SIG-M5 treated with dmso at 0.1 percent for 504 hours (cell line): Measurements from ENCODE around the gene SAMD5.

Experiments
- DNase-seq: peaks from one replicate; lab custom pipeline; 2025; ENCODE audit not compliant: unreplicated experiment; lab: John Stamatoyannopoulos, UW

SAMD5 gene

DNA sequence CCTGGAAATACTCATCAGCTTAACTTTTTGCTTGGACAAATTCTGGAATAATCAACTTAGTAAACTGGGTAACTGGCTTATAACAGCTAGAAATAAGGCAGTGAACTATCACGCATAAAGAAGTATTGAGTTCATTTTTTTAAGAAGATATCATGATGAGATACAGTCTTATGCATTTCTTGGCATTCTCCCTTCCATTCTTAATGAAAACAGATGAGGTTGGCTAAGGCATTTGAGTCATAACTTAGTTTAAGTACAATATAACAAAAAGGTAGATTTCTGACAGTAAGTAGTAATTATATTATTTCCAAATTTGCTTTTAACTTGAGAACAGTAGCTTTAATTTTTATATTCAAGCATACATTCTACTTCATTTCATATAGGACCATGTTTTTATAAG, 56.1 kb downstream of the SAMD5 start:
- DNase-seq: no peak

DNA sequence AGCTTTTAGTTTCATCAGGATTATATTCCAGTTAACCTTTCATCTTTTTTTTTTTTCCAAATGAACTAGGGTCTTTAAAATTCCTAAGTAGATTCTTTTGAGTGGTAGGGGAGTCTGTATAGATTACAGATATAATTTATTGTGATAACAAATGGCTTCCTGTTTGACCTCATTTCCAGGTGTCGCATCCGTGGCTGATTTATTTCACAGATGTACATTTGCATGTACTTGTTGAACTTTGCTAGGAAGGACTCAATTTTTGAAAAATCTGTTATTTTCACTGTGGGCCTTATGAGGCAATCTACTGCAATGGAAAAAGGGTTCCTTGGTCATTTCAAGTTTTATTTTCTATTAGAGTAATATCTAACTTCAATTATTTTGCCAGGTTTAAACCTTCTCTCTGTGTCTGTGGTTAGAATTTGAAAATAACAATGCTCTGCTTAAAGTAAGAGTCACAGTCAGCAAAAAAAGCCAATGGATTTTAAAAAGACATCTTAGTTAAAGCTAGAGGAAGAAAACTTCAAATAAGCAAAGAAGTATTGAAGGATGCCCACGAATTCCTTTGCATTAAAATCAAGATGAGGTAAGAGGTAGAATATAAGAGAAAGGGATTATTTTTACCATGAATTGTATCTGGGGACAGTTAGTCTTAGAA, 57.9 kb downstream of the SAMD5 start:
- DNase-seq: no peak

DNA sequence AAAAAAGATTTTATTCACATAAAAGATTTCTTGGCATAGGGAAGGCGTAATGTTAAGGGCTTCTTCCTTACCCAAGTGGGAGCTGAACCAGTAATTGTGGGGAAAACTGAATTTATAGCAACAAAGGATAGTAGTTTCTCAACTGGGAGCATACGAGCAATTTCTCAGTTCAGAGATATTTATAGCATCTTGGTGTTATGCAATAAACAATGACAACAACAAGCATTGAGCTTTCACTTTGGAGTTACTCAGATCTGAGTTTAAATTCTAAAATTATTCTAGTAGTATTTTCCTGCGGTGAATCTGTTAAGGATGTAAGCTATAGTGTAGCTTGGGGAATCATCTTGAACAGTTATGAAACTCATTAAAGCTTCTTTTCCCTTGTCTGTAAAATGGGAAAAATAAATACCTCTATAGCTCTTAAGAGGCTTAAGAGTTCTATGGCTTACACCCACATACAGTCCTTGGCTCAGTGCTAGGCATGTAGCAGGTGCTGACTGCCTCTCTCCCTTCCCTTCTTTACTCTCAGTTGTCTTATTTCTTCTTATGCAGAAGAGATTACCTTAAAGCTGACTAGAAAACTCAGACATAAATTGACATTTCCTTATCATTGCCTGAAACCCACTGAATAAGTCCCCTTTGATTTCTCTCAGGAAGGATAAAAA, 58.8 kb downstream of the SAMD5 start:
- no peak for DNase-seq

DNA sequence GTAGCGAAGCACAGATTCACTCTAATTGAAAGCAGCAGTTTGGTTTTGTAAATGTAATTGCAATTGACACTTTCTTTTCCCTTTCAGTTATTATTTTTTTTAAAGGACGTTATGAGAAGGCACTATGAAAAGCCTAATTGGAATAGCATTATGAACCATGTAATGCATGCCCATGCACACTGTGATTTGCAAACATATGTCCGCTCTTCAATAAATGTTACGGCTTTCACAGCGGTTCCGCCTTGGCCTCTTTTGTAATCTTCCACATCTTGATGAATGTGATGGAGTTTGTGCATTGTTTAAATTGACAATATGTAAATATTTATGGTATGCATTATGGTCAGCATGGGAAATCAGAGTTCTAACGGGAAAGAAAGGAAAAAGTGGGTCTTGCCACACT, 61.3 kb downstream of the SAMD5 start:
- DNase-seq: no peak

DNA sequence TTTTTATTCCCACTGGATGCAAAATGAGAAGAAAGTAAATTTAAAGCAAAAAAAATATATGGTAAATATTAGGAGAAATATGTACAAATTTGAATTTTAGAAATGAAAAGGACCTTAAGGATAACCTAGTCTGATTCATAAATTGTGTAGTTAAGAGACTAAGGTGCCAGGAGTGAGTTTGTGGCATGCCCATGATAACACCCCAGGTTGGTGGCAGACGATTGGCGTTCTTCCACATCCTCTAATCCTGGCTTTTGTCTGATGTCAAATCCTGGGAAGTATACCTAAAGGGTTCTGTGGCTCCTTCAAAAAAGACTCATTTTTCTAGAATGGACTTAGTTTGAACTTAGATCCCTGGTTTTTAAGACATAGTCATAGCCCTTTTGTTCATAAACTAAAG, 62.2 kb downstream of the SAMD5 start:
- no peak for DNase-seq

DNA sequence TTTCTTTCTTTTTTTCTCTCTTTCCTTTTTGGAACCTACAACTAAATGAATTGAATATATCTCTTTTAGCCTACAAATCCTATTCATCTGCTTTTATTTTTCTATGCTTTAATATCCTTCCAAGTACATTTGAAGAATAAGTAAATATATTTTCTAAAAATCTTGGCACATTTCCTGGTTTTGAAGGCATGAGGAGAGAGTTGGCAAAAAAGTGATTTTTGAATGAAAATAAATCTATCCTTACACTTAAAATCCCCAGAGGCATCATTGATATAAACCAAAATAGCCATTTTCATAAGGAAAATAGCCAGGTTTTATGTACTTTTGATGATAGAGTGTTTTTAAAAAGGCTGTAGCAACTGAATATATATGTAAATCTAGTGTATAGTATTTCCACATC, 69.0 kb downstream of the SAMD5 start:
- DNase-seq: no peak

DNA sequence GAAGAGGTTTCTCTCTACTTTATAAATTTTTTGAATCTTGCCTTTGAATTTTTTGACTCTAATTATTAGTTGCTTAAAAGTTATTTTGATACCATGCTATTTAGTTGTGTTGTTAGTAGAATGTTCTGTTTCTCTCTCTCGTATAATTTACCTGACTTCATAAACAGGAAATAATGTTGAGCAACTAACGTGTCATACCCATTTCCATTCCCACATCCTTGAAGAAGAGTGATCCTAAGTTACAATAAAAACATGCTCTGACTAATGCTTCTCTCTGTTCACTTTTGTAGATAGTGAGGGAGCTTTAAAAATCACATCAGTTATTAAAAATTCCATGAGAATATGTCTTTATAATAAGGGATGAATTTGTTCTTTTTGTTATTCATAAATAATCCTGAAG, 69.7 kb downstream of the SAMD5 start:
- DNase-seq: no peak

DNA sequence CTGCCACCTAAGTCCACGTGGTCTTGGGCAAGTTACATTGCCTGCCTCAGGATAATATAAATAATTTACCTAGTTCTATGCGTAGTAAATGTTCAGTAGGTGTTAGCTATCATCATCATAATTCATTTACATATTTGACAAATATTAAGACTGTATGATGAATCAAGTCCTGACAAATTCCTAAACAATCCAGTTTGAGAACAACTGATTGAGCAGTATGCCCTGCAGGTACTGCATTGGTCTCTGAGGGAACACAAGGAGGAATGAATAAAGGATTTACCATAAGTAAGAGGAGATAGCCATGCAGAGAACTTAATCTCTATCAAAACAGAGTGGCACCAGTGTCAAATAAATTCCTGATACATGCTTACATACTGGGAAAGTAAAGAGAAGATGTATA, 70.4 kb downstream of the SAMD5 start:
- no peak for DNase-seq

DNA sequence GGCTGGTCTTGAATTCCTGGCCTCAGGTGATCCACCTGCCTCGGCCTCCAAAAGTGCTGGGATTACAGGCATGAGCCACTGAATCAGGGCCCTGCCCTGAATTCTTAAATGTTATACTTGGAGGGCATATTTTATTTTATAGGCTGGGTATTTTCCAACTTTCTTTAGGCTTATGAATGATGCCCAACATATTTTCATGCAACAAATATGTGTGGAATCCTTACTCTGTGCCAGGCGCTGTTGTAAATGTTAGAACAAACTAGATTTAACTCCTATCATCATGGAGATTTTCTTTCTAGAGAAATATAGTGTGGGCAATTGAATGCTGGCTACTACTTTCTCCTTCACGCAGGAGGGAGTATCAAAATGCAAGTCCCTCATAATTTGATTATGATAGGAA, 71.2 kb downstream of the SAMD5 start:
- DNase-seq: no peak

DNA sequence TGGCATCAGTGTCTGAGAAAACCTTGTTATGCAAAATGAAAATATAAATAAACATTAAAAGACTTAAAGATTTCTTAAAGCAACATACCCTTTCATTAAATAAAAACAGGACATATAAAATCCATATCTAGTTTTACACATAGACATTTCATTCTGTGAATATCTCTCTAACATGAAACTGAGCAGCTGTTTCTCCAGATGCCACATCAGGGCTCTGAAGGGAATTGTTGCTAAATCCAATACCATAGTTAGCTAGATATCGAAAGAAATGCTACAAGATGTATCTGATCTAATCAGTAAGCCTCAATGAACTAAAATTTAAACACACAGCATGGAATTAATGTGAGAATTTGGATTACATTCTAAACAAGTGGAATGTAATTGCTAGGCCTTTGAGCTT, 74.5 kb downstream of the SAMD5 start:
- DNase-seq: no peak

DNA sequence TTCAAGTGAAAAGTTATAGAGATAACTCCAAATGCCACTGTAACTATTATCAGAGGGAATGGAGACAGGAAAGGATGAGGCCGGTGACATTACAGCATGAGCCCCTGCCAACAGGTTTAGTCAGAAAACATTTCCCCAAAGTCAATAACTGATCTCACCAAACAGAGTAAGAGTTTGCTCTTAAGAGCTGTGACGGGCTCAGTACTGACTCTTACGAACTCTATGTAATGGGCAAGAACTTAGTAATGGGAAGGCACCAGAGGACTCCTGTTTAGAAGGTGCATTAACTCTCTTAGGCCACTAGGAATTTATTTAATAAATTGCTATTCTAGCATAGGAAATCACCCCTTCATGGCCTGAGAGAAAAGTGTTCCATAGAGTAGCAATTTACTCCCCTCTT, 76.8 kb downstream of the SAMD5 start:
- DNase-seq: no peak

DNA sequence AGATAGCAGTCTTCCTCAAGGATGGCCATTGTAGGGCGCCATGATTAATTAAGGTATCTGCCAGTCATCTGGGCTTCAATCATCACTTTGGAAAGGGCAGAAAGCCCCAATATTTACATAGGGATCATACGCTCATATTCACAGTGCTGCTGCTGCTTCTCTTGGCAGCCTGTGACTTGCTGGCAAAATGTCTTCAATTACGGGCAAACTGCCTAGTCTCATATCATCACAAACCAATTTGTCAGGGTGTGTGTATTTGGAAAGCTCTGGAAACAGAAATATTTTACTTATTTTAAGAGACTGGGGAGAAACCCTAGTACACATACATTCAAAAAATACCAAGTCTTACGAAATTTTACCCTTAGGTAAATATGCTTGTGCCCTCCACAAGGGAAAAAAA, 77.6 kb downstream of the SAMD5 start:
- DNase-seq: no peak

DNA sequence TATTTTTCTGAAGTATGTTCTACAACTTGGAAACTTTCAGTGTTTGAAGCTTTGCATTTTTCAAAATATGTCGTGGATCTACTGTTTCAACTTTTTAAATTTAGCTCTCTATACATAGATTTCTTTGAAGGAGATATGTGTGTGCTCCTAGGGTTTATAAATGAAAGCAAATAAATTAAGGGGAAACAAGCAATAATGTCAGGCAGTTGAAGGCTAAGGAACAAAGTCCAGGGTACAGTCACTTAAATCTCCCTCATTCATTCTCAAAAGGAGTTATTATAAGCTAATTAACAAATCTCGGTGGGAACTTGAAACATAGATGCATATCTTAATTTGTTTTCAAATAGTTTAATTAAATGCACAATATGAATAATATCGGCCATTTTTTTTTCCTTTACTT, 79.4 kb downstream of the SAMD5 start:
- DNase-seq: no peak

DNA sequence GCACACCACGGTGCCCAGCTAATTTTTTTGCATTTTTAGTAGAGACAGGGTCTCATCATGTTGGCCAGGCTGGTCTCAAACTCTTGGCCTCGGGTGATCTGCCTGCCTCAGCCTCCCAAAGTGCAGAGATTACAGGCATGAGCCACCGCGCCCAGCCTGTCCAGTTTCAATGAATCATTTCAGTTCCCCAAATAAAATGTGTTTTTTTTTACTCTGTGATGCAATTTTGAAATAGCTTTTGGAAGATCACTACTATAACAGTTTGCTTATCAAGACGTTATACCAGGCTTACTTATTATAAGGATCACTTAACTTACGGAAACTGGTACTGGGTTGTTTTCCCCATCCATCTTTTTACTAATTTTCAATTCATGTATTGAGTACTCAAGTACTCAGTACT, 80.0 kb downstream of the SAMD5 start:
- no peak for DNase-seq

DNA sequence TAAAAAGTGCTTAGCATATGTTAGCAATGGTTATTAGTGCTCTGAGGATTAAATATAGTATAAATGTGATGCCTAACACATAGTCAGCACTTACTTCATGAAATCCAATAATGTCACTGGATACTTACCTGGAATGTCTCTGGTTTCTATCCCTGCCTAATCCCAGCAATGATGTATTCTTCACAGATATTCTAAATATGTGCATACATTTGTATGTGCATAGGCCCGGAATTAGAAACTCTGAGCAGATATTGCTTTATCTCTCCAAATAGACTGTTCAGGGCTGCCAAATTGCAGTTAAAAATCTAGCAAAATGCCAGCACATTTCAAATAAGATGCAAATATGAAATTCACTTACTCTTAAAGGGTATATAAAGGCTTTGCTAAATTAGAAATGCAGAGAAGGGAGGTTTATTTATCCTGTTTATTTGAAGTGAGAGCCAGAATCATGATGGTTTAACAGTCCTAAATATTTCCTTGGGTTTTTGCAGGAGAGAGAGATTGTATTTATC, 81.3 kb downstream of the SAMD5 start:
- no peak for DNase-seq

DNA sequence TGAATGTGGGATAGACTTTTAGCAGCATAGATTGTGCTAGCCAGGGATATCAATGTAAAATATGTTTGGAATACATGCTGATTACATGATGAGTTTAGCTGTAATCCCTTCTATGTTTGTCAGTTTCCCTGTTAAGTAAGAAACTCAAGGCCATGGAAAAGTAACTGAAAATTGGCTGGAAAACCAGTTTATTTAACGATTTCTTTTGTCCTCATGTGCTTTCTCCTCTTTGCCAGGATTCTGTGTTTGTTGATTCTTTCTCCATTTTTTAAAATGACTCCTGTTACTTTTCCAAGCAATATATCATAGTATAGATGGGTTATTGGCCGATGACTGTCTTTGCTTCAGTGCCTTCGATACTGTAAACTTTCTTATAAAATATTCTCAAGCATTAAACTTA, 87.5 kb downstream of the SAMD5 start:
- no peak for DNase-seq

DNA sequence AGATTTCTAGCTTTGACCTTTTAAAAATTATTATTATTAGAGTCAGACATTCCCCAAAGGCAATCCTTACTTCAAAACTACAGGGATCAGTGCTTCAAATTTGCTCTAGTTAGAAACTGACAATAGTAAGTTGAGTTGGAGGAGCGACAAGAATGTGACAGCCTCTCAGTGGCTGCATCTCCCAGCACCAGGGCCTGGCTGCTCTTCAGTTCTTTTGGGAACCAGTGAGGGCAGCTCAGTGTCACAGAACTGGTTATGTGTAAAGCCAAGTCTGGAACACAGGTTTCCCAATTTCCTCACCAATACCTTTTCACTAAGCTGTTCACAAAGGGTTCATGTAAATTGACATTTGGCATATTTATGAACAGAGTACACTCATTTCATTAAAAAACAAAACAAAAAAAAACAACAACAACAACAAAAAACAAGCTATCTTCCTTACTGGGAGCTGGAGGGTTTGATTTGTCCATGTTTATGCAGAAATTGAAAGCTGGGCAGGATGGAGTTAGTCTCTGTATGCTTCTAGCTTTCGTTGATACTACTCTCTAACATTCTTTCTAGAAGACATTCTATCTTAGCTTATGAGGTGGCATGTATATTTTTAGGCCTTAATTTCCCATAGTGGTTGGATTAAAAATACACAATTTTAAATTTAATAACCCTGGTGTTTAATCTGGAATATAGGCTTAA, 95.0 kb downstream of the SAMD5 start:
- DNase-seq: no peak

DNA sequence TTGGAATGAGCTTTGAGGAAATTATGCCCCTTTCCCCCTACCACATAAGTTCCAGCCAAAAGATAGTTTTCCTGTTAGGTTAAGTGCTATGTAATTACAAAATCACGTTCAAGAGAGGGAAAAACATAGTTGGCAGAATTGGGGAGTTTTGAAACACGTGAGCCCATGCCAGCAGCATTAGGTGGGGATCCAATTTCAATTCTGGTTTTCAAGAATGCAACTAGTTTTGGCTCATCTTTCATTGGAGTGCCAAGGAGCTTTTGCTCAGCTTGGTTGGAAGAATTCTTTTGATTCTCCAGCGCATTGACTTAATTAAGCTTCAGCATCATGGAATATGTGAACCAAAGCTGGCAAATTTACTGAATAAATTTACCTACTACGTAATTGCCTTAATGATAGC, 95.9 kb downstream of the SAMD5 start:
- no peak for DNase-seq

DNA sequence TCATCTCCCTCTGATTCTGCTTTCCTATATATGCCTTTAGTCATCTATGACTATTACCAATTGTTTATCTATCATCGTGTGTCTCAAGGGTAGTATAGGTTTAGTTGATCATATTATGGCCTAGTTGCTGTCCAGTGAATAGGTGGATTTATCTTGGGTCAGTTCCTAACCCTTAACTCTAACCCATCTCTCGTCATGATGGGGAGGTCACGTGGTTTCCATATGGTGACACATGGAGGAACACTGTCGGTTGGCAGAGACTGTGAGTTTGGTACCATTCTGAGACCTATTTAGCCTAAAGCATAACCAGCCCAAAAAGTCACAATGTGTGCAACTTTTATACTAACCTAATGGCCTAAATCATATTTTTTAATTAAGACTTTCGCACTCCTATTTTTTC, 103.5 kb downstream of the SAMD5 start:
- no peak for DNase-seq

DNA sequence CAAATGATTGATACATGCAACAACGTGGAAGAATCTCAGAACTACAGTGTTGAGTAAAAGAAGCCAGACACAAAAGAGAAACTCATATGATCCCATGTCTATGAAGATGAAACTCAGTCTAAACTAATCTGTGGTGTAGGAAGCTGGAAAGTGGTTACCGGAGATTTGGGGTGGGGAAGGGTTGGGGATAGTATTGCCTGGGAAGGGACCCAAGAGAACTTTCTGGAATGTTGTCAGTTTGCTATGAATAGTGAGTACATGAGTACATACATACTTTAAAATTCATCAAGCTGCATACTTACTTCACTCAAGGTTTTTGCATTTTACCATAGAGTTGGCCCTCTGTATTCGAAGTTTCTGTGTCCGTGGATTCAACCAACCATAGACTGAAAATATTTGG, 106.0 kb downstream of the SAMD5 start:
- no peak for DNase-seq

DNA sequence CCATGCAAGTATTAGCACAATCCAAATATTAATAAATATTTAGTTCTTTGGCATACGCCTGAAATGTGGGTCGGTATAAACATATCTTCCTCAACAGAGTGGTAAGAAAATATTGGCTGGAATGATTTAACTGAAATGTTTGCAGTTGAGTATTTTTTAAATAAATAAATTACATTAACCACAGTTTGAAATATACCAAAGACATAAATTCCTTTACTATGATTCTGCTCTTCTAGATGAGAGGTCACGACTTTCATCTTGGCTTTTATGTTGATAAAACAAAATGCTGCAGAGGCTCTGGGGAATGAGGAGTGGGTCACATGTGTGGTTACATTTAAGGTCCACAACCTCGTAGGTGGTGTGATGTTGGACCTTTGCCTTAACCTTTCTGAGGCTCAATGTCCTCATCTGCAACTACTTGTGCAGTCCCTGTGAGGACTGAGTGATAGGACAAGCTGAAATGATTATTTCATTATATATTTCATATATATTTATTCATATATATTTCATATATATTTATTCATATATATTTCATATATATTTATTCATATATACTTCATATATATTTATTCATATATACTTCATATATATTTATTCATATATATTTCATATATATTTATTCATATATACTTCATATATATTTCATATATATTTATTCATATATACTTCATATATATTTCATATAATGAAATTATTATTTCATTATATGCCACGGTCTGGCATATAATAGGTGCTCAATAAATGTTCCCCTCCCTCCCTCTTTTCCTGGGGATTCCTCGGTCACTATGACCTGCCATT, 107.4 kb downstream of the SAMD5 start:
- no peak for DNase-seq

DNA sequence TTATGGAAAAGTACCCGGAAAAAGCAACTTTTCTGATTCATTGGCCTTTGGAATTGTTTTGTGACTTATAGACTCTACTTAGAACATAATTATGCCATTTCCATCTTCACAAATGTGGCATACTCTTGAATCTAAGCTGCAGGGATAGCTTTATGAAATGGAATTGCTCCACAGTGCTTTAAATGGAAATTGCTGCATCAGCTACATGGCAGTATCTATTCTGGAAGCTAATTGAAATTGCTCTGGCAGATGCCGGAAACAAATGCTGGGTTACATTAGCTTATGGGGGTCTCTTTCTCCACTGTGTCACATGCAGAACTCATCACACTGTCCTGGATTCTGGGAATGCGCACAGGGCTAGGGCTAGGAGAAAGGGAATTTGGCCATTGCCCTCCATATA, 108.9 kb downstream of the SAMD5 start:
- DNase-seq: no peak
